Bronchial epithelial cell (primary cell): ENCODE results near the gene OXCT1. TPM values are rescaled to one million over a fixed set of nuclear protein-coding genes. Genes with fewer than 3 reads are reported as not detected.

Experiments
- DNase-seq: peaks from one replicate; pipeline ENCODE4 v3.0.0-alpha.2; 2010; ENCODE audit warnings: low read depth
- FAIRE-seq: peaks from 2 replicates; lab custom pipeline; 2011; peaks lifted over from hg19 to GRCh38; lab: Jason Lieb, UNC
- H3K27me3 ChIP-seq: 2 replicates; pipeline ENCODE4 v1.5.1; 2011; ENCODE audit warnings: low read length; ENCODE audit not compliant: control insufficient read depth, insufficient read depth
- H3K36me3 ChIP-seq: 2 replicates; pipeline ENCODE4 v1.5.1; 2011; ENCODE audit warnings: low read length; ENCODE audit not compliant: control insufficient read depth, insufficient read depth
- H3K4me3 ChIP-seq: 2 replicates; pipeline ENCODE4 v1.5.1; 2011; ENCODE audit warnings: mild to moderate bottlenecking, low read depth, low read length, control low read depth
- CTCF ChIP-seq: IDR thresholded peaks from 2 replicates; pipeline ENCODE4 v1.5.1; 2011; ENCODE audit warnings: mild to moderate bottlenecking, moderate library complexity, low read length, control low read depth, inconsistent platforms; ENCODE audit not compliant: insufficient read depth, severe bottlenecking
- total RNA-seq: library from RNA; depleted of rRNA; stranded (reverse); fragments of >200 nt; gene quantifications from 2 replicates; pipeline ENCODE4 v1.2.1, GENCODE V29; 2014

The OXCT1 gene
- total RNA-seq, 1 donor from 2014 or later = 15.3 TPM

DNA sequence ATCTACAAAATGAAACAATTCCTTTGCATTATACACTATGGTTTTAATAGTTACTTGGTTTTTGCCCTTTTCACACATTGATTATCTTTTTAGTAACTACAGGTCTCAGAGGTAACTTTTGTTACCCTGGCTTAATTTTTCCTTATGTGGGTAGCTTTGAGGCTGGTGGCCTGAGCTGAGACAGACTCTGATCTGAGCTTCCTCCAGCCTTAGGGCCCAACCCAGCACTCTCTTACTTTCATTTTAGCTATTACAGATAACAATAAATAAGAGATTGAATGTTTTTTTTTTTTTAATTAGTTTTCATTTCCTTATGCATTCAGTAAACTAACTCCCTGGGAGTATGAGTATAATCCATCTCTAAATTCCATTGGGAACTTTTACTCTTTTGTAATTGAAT, 15.1 kb upstream of the OXCT1 start:
- DNase-seq = no peak
- H3K4me3 ChIP-seq = no peak overlapping the region
- H3K27me3 ChIP-seq = no peaks in the 10 kb centered on the region
- no peaks in the 10 kb centered on the region for H3K36me3 ChIP-seq
- FAIRE-seq = no peak
- TF ChIP-seq CTCF = no peak

DNA sequence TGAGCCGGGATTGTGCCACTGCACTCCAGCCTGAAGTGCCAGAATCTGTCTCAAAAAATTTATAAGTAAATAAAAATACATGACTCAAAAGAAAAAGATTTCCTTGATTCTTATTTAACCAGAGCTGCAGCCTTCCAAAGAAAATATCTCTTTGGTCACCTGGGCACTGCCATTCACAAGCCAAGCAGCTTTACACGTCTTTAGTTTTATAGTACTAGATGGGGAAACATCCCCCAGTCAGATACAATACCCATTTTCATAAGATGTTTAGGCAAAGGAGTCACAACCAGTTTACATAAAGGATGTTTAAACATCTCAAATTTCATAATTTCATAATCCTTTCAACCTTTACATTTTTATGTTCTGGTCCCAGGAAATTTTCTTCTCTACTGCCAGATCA, 13.7 kb upstream of the OXCT1 start:
- FAIRE-seq (no peak), DNase-seq (no peak)
- no peaks in the 10 kb centered on the region for H3K27me3 ChIP-seq
- H3K36me3 ChIP-seq = no peaks in the 10 kb centered on the region
- no peak for TF ChIP-seq CTCF
- no peak overlapping the region for H3K4me3 ChIP-seq

GRCh38 chr5:41883243-41883642, 13.0 kb upstream of the OXCT1 start:
- Histone ChIP-seq H3K27me3 (no peaks in the 10 kb centered on the region), H3K4me3 (no peak overlapping the region), H3K36me3 (no peaks in the 10 kb centered on the region)
- no peak for DNase-seq
- FAIRE-seq = no peak
- TF ChIP-seq CTCF = no peak

DNA sequence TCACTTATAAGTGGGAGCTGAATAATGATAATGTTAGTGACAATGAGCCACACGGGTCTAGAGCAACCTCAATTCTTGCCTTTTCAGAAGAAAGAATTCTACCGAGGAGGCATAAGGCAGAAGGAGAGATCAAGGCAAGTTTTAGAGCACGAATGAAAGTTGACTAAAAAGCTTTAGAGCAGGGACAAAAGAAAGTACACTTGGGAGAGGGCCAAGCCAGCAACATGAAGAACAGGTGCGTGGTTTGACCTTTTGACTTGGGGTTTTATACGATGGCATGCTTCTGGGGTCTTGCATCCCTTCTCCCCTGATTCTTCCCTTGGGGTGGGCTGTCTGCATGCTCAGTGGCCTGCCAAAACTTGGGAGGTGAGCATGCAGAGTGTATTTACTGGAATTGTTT, 12.5 kb upstream of the OXCT1 start:
- H3K36me3 ChIP-seq = no peaks in the 10 kb centered on the region
- H3K27me3 ChIP-seq = no peaks in the 10 kb centered on the region
- FAIRE-seq = no peak
- DNase-seq = no peak
- no peak for TF ChIP-seq CTCF
- H3K4me3 ChIP-seq = no peak overlapping the region

DNA sequence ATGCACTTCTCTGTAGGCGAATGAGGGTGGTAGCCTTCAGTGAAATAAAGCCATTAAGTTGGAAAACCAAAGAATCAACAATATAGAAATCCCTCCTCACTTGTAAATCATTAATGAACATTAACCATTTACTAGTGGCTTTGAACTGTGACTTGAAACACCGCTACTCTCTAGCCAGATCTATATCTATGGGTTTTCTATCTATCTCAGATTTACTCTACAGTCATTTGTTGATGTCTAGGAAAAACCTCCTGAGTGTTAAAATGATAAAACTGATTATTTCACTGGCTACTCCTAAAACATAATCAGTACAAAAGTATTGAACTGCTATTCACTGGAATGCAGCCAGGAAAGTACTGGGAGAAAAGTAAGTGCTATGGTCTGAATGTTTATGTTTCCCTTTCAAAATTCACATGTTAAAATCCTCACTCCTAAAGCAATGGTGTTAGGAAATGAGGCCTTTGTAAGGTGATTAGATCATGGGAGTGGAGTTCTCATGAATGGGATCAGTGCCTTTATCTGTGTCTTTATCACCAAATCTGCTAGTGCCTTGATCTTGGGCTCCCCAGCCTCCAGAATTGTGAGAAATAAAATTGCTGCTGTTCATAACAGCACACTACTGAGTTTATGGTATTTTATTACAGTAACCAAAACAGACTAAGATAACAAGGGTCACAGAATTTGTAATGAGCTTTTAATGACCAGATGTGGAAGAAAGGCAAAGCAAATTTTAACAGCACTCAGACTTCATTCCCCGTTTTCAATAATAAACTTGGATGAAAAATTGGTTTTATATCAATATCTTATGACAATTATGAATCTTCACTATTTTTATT, 8.6 kb upstream of the OXCT1 start:
- no peaks in the 10 kb centered on the region for H3K36me3 ChIP-seq
- no peaks in the 10 kb centered on the region for H3K27me3 ChIP-seq
- no peak overlapping the region for H3K4me3 ChIP-seq
- TF ChIP-seq CTCF = no peak
- no peak for DNase-seq
- no peak for FAIRE-seq

DNA sequence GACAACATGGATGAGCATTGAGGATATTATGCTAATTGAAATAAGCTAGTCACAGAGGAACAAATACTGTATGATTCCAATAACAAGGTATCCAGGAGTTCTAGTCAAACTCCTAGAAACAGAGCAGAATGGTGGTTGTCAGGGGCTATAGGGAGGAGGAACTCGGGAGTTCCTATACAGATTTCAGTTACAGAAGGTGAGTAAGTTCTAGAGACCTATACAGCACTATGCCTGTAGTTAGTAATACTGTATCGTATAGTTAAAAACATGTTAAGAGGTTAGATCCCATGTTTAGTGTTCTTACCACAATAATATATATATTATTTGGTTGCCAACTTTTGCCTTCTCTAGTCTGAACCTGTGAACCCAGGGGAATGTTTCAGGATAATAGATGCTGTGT, 7.9 kb upstream of the OXCT1 start:
- no peak overlapping the region for H3K4me3 ChIP-seq
- TF ChIP-seq CTCF = no peak
- no peaks in the 10 kb centered on the region for H3K36me3 ChIP-seq
- no peak for FAIRE-seq
- H3K27me3 ChIP-seq = no peaks in the 10 kb centered on the region
- DNase-seq = no peak
